GM18508 (cell line): ENCODE results near the gene INTS12.
"Not testable (repeated sequence)": the region's sequence is repeated elsewhere in the genome, so short reads cannot be mapped to it uniquely, and the experiment has no call there.

Experiments
- ATAC-seq: cut with Tn5 transposase; IDR thresholded peaks from one replicate; pipeline ENCODE4 v1.9.1; 2021; ENCODE audit warnings: moderate number of reproducible peaks; ENCODE audit not compliant: insufficient read depth, unreplicated experiment

INTS12 gene, protein sequence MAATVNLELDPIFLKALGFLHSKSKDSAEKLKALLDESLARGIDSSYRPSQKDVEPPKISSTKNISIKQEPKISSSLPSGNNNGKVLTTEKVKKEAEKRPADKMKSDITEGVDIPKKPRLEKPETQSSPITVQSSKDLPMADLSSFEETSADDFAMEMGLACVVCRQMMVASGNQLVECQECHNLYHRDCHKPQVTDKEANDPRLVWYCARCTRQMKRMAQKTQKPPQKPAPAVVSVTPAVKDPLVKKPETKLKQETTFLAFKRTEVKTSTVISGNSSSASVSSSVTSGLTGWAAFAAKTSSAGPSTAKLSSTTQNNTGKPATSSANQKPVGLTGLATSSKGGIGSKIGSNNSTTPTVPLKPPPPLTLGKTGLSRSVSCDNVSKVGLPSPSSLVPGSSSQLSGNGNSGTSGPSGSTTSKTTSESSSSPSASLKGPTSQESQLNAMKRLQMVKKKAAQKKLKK

DNA sequence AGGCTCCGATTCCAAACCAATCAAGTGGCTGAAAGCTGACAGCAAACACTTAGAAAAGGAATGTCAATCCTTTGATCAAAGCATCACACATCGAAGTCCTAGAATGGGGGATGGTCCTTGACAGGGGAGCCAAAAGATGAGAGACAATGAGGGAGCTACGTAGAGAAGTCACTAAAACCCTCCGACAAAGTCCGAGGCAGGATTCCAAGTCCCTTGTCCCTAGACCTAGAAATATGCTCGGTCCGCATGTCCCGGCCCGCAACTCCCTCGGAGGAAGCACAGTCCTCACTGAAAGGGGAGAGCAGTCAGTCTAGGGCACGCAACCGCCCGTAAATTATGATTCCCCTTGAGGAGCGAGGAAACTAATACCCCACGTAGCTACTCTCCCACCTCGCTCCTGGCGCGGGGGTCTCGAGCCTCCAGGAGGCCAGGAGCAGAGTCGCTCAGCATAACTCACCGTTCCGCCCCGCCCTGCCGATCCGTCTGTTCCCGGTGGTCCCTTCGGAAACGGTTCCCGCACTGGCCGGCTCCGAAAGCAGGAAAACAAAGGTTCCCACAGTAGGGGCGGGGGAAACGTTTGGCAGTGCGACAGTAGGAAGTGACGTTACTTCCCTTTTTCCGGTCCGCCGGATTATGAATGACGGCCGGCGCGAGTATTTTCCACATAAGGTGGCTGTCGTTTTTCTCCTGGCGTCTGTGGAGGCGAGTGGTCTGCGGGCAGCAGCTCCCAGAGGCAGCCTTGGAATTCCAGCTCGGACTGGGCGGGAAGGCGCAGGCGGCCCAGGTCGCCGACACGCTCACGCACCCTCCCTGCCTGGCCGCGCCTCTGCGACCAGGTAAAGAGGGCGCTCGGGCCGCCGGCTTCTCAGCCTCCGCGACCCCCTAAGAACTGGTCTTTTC is at the start of gene INTS12, which contains the start of gene GSTCD:
INTS12 (minus strand) TSS at position 509 of the 900 bp plus-strand sequence. CDS start 8,684 bp downstream, outside the sequence.
GSTCD (plus strand) TSS at position 604 of the 900 bp plus-strand sequence. CDS start 8,830 bp downstream, outside the sequence.
- ATAC-seq = peak; percentile 68

DNA sequence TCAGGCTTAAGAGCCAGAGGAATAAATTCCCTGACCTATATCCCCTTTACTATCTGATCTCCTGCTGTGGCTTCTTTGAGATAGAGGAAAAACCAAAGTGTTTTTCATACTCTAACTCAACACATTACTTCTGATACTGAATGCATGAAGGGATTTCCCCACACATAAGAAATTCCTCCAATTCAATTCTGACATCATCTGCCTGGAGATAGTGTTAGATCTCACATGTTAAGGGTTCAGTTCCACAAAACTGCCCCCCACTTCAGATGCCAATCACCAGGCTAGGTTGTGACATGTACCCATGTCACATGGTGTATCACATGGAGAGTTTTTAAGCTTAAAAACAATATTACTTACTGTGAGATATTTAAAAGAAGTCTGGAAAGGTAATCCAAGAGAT is 46.9 kb upstream of the INTS12 start:
- no peak for ATAC-seq

DNA sequence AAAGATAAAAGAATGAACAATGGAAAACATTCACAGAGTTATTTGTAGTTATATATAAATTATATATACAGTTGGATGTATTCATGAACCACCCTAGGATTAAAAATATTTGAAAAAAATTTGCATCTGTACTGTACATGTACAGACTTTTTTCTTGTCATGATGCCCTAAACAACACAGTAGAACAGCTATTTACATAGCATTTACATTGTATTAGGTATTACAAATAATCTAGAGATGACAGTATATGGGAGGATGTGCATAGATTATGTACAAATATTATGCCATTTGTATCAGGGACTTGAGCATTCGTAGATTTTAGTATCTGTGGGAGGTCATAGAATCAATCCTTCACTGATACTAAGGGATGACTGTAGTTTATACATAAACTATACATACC is 44.9 kb upstream of the INTS12 start:
- no peak for ATAC-seq

DNA sequence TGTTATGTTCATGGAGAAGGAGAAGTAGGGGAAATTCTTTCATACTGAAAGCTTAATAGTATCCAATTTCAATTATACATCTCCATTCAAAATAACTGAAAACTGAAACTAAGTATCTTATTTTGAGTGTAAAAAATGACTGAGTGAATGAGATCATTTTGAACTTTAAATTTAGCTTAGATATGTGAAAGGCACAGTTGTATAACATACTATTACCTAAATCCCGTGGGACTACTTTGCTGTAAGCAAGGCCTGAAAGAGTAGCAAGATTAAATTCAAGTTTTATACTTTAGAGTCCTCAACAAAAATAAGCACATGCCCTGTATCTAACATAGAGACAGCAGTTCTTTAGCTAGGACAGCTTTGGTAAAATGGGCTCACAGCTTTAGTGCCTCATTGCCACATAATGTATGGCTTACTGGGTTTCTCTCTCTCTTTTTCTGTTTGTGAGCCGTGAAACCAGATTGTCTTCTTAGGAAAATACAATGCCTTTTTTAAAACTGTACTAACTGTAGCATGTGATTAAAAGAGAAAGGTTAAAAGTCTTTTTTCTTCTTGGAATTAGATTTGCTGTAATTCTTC is 43.3 kb upstream of the INTS12 start:
- ATAC-seq = no peak

DNA sequence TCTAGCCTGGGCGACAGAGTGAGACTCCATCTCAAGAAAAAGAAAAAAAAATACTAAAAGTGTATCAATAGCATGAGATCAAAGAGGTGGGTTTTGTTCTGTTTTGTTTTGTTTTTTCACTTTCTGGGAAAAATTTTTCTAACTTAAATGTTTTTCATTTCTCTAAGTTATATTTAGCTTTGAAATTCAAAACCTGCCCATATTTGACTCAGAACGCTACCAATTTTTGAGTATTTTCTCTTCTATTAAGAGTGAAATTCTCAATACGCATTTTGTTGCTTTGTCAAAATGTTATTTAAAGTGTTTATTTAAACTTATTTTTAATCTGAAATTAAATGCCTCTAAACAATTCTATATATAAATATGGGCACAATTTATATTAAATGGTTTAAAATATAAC is 39.7 kb upstream of the INTS12 start:
- no peak for ATAC-seq

DNA sequence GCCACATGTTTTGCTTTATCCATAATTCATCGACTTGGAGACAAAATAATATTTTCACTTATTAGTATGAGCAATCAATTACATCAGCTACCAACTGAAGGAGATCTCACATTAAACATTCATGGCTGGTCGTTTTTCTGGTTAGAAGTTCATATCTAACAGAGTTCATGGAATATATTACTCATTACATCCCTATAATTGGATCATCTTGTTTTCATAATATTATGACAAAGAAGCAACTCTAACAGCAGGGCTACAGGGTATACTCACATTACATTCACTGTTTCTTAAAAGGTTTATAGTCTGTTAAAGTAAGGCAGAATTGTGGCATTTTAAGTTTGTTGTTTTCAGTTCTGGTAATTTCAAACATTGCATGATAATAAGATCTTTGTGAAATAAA is 33.1 kb upstream of the INTS12 start:
- no peak for ATAC-seq

DNA sequence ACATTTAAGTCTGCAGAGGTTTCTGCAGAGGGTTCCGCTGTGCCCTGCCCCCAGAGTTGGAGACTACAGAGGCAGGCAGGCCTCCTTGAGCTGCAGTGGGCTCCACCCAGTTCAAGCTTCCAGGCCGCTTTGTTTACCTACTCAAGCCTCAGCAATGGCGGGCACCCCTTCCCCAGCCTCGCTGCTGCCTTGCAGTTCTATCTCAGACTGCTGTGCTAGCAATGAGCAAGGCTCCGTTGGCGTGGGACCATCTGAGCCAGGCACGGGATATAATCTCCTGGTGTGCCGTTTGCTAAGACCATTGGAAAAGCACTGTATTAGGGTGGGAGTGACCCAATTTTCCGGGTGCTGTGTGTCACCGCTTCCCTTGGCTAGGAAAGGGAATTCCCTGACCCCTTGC is 26.7 kb upstream of the INTS12 start:
- not testable (repeated sequence) for ATAC-seq

DNA sequence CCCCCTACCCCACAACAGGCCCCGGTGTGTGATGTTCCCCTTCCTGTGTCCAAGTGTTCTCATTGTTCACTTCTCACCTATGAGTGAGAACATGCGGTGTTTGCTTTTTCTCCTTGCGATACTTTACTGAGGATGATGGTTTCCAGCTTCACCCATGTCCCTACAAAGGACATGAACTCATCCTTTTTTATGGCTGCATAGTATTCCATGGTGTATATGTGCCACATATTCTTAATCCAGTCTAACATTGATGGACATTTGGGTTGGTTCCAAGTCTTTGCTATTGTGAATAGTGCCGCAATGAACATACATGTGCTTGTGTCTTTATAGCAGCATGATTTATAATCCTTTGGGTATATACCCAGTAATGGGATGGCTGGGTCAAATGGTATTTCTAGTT is 21.4 kb upstream of the INTS12 start:
- not testable (repeated sequence) for ATAC-seq

DNA sequence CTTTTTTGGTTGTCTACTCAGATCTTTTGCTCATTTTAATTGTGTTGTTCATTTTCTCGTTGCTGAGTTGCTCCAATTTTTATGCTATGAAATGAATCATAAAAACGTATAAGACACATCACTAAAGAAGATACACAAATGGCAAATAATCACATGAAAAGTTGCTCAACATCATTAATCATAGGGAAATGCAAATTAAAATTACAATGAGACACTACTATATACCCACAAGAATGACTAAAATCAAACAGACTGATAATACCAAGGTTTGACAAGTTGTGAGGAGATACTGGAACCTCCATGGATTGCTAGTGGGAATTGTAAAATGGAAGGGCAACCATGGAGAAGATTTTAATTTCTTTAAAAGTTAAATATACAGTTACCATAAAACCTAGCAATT is 17.1 kb upstream of the INTS12 start:
- no peak for ATAC-seq

DNA sequence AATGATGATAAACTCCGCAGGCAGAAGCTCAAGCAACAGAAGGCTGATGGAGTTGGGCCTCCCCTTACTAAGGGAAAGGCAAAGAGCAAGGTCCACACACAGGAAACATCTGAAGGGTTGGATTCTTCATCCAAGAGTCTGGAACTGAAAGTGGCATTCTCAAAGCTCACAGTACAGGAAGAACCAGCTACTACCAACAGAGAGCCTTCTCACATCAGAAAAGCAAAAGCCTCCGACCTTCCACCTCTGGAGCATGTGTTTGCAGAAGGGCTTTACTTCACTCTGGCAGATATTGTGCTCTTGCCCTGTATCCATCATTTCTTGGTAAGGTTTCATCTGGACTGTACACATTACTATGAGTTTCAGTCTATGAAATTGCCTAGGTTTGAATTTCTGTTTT is 10.7 kb upstream of the INTS12 start:
- no peak for ATAC-seq

DNA sequence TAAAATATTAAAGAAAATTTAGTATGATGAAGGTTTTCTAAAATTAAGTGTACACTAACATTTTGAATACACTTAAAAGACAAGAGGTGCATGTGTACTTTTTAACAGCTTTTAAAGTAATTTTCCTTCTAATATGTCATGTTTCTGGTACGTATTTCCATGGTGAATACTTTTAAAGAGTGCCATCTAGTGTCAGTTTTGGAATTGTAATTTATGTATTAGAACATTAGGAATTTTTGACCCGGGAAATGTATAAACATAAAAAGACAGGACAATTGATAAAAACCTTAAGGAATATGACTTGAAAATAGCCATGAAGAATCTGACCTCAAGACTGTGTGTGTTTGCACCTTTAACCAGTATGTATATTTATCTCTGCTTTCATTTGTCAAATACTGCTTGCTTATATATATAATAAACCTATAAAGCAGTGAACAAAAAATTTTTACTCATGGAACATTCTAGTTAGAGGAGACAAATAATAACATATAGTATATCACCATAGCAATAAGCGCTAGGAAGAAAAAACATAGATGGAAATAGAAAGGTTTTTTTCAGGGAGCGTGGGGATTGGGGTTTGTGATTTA is 7.3 kb upstream of the INTS12 start:
- ATAC-seq = no peak

DNA sequence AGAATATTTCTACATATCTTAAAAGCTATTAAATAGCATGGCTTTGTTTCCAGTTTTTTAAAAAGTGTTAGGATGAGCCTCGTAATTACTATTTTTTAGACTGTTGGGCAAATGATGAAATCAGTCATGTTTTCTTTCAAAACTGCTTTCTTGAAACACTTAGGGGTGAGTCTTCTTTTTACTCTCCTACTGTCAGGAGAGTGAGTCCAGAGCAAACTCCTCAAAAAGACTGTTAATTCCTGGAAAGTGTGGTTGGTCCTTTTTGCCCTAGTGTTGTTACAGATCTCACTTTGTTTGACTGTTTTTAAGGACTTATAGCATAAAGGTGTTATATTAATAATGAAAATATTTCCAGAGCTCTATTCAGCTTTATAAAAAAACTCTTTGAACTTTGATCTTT is 6.4 kb upstream of the INTS12 start:
- ATAC-seq = no peak

DNA sequence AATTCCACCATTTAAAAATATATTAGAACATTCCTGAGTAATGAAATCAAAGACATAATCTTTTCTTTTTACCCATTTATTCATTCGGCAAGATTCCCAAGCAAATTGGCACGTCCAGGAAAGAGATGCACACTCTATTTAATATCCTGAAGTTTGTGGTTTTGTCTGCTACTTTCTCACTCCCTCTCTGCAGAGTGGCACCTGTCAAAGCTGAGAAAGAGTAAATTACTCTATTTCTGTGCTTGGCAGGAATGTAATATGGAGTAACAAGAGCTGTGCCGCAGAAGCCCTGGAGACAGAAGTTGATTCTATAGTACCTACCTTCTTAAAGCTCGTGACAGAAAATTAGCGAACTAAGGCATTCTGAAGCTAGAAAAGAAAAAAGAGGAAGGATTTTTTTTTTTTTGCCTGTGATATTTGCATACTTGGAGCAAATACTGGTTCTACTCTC is 5.6 kb upstream of the INTS12 start:
- ATAC-seq = peak; percentile 30

DNA sequence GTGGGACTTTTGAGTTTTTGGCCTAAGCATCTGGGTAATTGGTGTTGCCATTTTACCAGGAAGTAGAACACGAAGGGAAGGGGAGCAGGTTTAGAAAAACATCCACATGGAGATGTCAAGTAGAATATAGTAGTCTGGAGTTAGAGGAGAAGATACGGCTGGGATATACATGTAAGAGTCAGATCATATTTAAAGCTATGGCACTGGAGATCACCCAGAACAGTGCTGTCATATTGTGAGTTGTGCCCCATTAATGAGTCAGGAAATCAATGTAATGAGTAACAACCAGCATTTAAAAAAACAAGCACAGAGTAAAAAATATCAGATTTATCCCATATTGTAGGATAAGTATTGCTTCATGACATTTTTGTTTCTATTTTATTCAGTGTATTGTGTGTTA is 4.3 kb upstream of the INTS12 start:
- no peak for ATAC-seq

DNA sequence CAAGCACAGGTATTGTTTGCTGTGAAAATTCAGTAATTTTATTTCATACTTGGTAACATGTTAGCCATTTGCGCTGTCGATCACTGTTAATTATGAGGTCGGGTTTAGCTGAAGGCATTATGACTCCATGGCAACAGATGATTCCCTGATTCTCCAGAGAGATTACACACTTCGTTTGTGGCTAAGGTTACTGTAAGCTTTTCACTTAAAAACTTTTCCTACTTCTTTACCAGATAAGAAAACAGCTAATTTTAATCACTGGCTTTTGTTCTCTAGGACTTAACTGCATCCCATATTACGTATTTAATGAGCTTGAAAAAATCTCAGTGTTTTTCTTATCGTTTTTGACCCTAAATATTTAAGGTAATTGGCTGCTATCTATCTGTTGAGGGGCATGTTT is 2.2 kb upstream of the INTS12 start:
- ATAC-seq = no peak

DNA sequence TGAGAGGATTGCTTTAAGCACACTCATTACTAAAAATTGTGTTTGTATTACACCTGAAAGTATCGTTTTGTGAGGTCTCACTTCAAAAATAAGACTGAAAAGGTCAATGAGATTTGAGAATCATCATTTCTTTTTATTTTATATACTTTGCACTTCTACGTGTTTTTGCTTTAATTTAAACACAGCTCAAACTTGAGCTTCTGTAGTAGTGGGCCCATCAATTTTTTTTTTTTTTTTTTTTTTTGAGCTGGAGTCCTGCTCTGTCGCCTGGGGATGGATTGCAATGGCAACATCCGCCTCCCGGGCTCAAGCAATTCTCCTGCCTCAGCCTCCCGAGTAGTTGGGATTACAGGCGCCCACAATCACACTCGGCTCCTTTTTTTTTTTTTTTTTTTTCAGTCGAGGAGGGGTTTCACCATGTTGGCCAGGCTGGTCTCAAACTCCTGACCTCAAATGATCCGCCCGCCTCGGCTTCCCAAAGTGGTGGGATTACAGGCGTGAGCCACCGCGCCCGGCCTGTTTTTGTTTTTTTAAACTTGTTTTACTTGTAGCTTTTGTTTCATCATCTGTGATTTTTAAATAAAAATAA is 1.6 kb upstream of the INTS12 start:
- no peak for ATAC-seq

DNA sequence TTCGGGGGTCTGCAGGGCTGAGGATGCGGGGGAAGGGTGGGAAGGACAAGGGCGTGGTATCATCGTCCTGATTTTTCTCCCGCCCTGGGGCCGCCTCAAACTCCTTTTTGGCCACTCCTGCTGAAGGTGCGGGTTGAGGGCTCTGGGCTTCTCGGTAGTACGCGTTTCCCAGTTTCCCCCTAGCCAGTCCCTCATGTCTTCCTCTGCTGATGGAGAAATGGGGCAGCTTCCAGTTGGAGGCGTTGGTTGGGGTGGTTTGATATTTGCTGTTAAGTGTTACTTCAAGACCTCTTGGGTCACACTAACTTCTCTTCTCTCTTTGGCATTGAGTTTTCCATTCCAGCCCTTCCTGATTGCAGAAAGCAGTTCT is 577 bp upstream of the INTS12 start:
- ATAC-seq = peak; percentile 5

DNA sequence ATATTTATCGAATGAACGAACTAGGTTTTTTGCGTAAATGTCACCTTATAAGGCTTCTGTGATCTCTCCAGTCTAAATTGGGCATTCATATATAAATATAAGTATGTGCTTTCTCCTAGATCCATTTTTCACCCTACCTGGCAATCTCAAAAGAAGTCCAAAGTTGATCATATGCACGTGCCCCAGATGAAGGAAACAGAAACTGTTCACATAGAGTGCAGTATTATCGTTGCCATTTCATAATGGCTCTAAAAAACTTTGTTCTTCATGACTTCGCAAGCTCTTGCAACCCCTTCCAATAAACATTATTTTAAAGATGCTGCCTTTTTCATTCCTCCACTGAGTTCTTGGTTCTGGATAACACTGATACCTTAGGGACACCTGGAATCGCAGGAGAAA is 708 bp downstream of the INTS12 start:
- no peak for ATAC-seq

DNA sequence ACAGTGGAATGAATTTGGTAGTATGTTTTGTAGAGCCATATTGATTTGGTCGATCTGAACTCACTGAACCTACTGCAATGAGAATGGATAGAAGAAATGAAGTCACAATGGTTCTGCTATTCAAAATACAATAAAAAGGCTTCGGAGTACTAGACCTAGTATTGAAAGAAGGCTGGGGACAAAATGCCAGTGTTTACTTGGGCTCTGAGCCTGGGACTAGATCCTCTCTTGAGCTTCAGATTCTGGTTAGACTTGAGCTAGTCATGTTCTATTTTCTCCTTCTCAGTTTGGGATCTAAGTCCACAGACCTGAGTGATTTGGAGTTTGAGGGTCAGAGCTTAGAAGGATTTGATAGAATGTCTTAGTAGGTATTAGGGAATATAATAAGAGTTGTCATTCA is 9.9 kb downstream of the INTS12 start:
- ATAC-seq = no peak

DNA sequence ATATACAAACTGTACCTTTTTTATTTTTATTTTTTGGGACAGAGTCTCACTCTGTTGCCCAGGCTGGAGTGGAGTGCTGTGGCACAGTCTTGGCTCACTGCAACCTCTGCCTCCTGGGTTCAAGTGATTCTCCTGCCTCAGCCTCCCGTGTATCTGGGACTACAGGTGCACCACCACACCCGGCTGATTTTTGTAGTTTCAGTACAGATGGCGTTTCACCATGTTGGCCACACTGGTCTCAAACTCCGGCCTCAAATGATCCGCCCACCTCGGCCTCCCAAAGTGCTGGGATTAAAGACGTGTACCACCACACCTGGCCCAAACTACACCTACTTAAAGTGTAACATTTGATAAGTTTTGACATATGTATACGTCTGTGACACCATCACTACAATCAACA is 12.7 kb downstream of the INTS12 start:
- not testable (repeated sequence) for ATAC-seq
